GM21528 (cell line): ENCODE measurements around the gene METTL5.
A peak's percentile ranks its signal among the peaks of the same experiment; 100 is the strongest.
"Not testable (repeated sequence)": the region's sequence is repeated elsewhere in the genome, so short reads cannot be mapped to it uniquely, and the experiment has no call there.

Source experiments
- ATAC-seq: cut with Tn5 transposase; IDR thresholded peaks from one replicate; pipeline ENCODE4 v1.9.1; 2021; ENCODE audit warnings: mild to moderate bottlenecking, moderate library complexity; ENCODE audit not compliant: unreplicated experiment, low FRiP score

METTL5 gene

DNA sequence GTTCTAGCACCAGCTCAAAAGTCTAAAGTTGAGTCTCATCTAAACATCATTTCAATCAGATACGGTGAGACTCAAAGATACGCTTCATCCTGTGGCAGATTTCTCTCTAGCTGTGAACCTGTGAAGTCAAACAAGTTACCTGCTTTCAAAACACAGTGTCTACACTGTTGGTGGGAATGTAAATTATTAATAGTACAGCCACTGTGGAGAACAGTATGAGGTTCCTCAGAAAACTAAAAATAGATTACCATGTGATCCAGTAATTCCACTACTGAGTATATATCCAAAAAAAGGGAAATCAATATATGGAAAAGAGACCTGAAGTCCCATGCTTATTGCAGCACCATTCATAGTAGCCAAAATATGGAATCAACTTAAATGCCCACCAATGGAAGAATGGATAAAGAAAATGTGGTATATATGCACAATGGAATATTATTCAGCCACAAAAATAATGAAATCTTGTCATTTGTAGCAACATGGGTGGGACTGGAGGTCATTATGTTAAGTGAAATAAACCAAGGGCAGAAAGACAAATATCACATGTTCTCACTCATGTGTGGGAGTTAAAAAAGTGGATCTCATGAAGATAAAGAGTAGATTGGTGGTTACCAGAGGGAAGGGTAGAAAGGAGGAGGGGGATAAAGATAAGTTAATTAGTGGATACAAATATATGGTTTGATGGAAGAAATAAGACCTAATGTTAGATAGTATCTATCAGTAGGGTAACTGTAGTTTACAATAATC is 14.2 kb upstream of the METTL5 start:
- ATAC-seq: no peak

- ATAC-seq: no peak
These were observed 9.7 kb upstream of the METTL5 start for GRCh38 chr2:169834401-169834800.

DNA sequence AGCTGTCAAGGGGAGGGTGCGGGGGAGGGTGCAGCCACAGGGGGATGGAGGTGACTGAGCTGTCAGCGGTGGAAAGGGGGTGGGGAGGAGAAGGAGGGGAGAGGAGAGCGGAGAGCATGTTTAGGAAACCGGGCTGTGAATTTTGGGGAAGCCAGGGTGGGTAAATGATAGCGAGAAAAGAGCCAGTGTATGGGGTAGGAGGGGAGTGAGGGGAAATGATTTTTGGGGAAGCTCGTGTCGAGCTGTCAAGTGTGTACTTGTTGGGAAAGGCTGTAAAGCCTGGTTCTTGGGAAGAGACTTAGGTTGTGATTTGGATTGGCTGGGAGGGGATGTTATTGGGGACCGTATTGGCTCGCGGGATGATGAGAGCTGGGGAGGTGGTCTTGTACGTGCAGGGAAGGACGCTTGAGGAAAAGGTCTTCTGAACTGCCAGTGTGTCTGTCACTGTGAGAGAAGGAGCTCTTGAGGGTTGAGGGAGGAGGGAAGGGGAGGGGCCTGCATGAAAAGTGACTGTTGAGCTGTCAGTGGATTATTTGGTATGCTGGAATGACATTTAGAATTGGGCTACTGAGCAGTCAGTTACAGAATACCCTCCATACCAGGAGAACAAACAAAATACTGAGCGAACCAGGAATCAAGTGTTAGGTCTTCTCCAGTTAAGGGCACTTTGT is 3.6 kb upstream of the METTL5 start:
- ATAC-seq: no peak

GRCh38 chr2:169827272-169828140 is 2.8 kb upstream of the METTL5 start, which contains the start of gene UBR3:
TSS of gene UBR3 (plus strand) at chr2:169827454. CDS start at chr2:169827508, 54 bp downstream.
- ATAC-seq: peak; percentile 79

GRCh38 chr2:169823996-169824372 is 721 bp downstream of the METTL5 start:
- no peak for ATAC-seq

DNA sequence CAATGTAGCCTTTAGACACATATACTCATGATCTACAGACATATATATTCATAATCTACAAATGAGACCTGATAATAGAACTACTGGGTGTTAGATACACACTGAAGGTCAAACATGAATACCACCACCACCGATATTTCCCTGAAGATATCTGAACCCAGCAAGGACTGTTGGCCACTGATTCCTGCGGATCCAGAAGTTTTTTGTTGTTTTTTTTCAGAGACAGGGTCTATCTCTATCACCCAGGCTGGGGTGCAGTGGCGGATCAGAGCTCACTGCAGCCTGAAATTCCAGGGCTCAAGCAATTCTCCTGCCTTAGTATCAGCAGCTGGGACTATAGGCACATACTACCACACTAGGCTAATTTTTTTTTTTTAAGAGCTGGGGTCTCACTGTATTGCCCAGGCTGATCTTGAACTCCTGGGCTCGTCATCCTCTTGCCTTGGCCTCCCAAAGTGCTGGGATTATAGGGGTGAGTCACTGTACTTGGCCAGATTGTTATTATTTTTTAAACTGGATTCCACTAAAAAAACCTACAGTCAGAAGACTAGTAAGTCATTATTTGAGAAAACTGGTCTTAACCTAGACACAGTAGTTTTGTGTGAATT is 1.8 kb downstream of the METTL5 start:
- no peak for ATAC-seq

- no peak for ATAC-seq
These were observed 2.7 kb downstream of the METTL5 start for GRCh38 chr2:169822036-169822435.

DNA sequence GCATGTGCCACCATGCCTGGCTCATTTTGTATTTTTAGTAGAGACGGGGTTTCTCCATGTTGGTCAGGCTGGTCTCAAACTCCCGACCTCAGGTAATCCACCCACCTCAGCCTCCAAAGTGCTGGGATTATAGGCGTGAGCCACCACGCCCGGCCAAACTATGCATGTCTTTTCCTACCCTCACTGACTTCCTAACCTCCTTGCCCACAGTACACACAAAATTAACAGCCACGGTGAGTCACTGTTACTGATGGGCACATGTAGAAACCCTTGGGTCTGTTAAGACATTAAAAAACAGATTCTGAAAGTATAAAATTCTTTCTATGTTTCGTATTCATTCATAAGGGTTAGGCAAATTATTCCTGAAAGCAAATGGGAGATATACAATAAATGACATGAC is 4.6 kb downstream of the METTL5 start:
- not testable (repeated sequence) for ATAC-seq

- no peak for ATAC-seq
These were observed 5.6 kb downstream of the METTL5 start for GRCh38 chr2:169819106-169819505.

DNA sequence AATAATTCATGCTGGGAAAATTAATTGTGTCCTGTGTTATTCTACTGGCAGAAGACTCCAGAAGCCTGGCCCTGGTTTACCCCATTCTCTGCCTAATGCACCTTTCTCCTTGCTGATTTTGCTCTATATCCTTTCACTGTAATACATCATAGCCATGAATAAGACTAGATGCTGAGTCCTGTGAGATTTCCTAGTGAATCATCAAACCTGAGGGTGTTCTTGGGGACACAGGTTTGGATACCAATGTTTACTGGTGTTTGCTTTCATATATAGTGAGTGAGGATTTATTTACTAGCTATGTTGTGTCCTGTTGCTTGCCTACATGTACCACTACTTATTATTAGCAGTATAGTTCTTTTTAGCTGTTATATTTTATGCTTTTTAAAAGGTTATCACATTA is 6.5 kb downstream of the METTL5 start:
- ATAC-seq: no peak

DNA sequence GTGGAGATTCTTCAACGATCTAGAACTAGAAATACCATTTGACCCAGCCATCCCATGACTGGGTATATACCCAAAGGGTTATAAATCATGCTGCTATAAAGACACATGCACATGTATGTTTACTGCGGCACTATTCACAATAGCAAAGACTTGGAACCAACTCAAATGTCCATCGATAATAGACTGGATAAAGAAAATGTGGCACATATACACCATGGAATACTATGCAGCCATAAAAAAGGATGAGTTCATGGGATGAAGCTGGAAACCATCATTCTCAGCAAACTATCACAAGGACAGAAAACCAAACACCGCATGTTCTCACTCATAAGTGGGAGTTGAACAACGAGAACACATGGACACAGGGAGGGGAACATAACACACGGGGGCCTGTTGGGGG is 7.3 kb downstream of the METTL5 start:
- ATAC-seq: not testable (repeated sequence)

- not testable (repeated sequence) for ATAC-seq
These were observed 7.7 kb downstream of the METTL5 start for GRCh38 chr2:169816961-169817360.

DNA sequence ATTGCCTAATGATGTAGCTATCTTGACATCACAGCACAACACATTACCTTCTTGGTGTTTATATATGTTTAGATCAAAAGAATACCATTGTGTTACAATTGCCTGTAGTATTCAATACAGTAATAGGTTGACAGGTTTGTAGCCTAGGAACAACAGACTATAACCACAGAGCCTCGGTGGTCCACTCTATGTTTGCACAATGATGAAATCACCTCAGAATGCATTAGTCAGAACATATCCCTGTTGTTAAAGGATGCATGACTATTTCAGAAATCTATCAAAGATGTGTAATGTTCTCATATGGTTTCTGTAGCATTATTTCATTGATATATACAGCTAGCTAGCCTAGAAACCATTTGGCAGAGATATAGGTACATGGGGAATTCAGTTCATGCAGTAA is 8.9 kb downstream of the METTL5 start:
- no peak for ATAC-seq

DNA sequence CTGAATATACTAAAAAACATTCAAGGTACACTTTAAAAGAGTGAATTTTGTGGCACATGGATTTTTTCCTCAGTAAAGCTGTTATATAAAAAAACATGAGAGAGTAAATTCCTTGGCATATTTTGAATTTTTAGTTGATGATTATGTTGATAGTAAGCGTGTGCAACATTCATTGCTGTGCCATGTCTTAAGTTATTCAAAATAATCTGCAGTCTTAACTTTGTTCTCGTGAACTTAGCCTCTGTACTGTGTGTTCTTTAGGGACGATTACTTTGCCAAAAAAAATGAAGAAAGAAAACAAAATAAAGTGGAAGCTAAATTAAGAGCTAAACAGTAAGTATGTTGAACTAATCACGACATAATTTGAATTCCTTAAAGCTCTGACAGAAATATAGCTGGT is 16.5 kb downstream of the METTL5 start:
- no peak for ATAC-seq

GRCh38 chr2:169806586-169806985 is 18.1 kb downstream of the METTL5 start:
- ATAC-seq: no peak

DNA sequence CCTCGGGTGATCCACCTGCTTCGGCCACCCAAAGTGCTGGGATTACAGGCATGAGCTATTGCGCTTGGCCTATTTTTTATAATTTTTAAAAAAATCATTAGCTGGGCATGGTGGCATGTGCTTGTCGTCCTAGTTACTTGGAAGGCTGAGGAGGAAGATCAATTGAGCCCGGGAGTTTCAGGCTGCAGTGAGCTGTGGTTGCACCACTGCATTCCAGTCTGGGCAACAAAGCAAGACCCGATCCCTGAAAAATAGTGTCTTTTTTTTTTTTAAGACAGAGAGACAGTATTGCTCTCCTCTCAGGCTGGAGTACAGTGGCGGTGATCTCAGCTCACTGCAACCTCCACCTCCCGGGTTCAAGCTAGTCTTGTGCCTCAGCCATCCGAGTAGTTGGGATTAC is 21.2 kb downstream of the METTL5 start:
- ATAC-seq: no peak

DNA sequence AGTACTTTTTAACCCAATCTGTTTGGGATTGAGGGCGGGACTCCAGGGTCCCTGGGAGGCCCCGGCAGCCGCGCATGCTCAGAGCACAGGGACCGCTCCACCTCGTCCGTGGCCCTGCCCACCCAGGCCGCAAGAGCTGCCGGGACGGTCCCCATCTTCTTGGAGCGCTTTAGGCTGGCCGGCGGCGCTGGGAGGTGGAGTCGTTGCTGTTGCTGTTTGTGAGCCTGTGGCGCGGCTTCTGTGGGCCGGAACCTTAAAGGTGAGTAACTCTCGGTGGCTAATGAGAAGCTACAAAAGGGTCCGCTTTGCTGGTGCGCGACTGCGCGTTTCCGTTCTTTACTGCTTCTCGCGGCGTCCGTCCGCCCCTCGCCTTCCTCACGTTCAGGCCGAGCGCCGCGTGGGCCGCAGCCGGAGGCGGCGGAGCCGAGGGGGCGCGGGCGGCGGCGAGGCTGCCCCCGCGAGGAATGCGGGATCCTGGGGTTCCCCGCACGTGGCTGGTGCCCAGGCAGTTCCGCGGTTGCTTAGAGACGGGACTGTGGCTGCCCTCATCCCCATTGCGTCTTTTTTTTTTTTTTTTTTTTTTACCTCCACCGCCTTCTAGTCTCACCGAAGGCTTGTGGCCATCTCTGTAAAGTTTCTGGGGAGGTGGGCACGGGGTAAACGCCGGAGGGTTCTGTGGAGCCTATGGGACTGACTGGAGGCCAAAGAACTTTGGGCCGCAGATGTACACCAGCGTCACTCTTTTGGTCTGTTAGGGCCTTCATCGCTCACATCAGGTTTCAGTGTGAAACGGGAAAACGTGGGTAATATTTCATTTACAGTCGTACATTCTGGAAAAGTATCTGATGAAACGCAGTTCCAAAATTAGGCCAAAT is 25.8 kb downstream of the METTL5 start, which contains the start of gene SSB:
Gene SSB, plus strand, starts transcription at position 154 of the 875 bp plus-strand sequence. CDS start 2,090 bp downstream, outside the sequence.
- peak; percentile 96 for ATAC-seq

DNA sequence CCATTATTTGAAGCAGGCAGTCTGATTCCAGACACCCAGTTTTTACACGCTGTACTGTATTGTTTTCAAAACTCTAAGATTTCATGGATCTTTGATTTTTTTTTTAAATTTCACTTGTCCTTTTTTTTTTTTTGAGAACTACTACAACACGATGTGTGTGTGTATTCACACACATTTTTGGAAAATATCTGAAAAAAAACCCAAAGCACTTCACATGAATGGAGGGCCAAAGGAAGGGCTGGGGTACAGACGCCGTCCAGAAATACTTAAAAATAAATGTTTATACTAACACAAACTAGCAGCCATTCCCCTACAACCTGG is 26.3 kb downstream of the METTL5 start:
- ATAC-seq: peak; percentile 6

DNA sequence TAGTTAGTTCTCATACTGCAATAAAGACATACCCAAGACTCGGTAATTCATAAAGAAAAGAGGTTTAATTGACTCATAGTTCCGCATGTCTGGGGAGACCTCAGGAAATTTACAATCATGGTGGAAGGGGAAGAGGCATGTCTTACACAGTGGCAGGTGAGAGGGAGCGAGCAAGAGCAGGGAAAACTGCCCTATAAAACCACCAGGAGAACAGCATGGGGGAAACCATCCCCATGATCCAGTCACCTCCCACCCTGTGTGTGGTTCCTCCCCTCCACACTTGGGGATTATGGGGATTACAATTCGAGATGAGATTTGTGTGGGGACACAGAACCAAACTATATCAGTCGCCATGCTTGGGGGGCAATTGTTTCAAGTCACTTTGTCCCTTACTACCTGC is 27.1 kb downstream of the METTL5 start:
- ATAC-seq: no peak

- no peak for ATAC-seq
These were observed 28.3 kb downstream of the METTL5 start for GRCh38 chr2:169796441-169796840.
